Ishikawa (cell line): ENCODE data around the gene RGS2.

Experiments used
- CEBPB ChIP-seq: IDR thresholded peaks from 2 replicates; pipeline ENCODE4 v1.6.1; 2012
- CREB1 ChIP-seq: IDR thresholded peaks from 2 replicates; pipeline ENCODE4 v1.6.1; 2012; ENCODE audit warnings: low read depth
- EGR1 ChIP-seq: IDR thresholded peaks from 2 replicates; pipeline ENCODE4 v1.6.1; 2012
- EP300 ChIP-seq: IDR thresholded peaks from 2 replicates; pipeline ENCODE4 v1.6.1; 2012; ENCODE audit warnings: borderline replicate concordance
- FOXM1 ChIP-seq: IDR thresholded peaks from 2 replicates; pipeline ENCODE4 v1.6.1; 2012; ENCODE audit warnings: low read depth, borderline replicate concordance
- MAX ChIP-seq: IDR thresholded peaks from 2 replicates; pipeline ENCODE4 v1.6.1; 2012
- NFIC ChIP-seq: IDR thresholded peaks from 2 replicates; pipeline ENCODE4 v1.6.1; 2012
- RAD21 ChIP-seq: IDR thresholded peaks from 2 replicates; pipeline ENCODE4 v1.6.1; 2012; ENCODE audit warnings: low read depth
- REST ChIP-seq: IDR thresholded peaks from 2 replicates; pipeline ENCODE4 v1.6.1; 2012; ENCODE audit warnings: low read depth, mild to moderate bottlenecking
- TAF1 ChIP-seq: IDR thresholded peaks from 2 replicates; pipeline ENCODE4 v1.6.1; 2012; ENCODE audit warnings: low read depth, mild to moderate bottlenecking
- TCF12 ChIP-seq: IDR thresholded peaks from 2 replicates; pipeline ENCODE4 v1.6.1; 2012; ENCODE audit warnings: low read depth
- TEAD4 ChIP-seq: IDR thresholded peaks from 2 replicates; pipeline ENCODE4 v1.6.1; 2012
- USF1 ChIP-seq: IDR thresholded peaks from 2 replicates; pipeline ENCODE4 v1.6.1; 2012
- YY1 ChIP-seq: IDR thresholded peaks from 2 replicates; pipeline ENCODE4 v1.6.1; 2012; ENCODE audit warnings: low read depth
- ZBTB7A ChIP-seq: IDR thresholded peaks from 2 replicates; pipeline ENCODE4 v1.6.1; 2012; ENCODE audit warnings: low read depth

RGS2 gene

GRCh38 chr1:192794768-192795035 is 14.1 kb upstream of the RGS2 start:
- no peak for TF ChIP-seq EGR1

GRCh38 chr1:192795916-192796618 is 12.8 kb upstream of the RGS2 start:
- no peak for TF ChIP-seq NFIC
- TF ChIP-seq USF1: no peak
- TF ChIP-seq EP300: no peak
- TF ChIP-seq CEBPB: no peak
- no peak for TF ChIP-seq TEAD4
- no peak for TF ChIP-seq FOXM1
- no peak for TF ChIP-seq REST
- TF ChIP-seq YY1: no peak
- no peak for TF ChIP-seq RAD21
- no peak for TF ChIP-seq CREB1

GRCh38 chr1:192797143-192797542 is 11.7 kb upstream of the RGS2 start:
- TF ChIP-seq REST (no peak), FOXM1 (no peak), NFIC (no peak), YY1 (no peak), TCF12 (no peak), MAX (no peak), ZBTB7A (no peak), CEBPB (no peak), TAF1 (no peak), EGR1 (no peak), USF1 (no peak), CREB1 (no peak), TEAD4 (no peak), EP300 (no peak), RAD21 (no peak)

- no peak for TF ChIP-seq FOXM1
- TF ChIP-seq TCF12: no peak
- no peak for TF ChIP-seq NFIC
Measured at GRCh38 chr1:192797891-192798290, 10.9 kb upstream of the RGS2 start.

- no peak for TF ChIP-seq MAX
- no peak for TF ChIP-seq CREB1
- TF ChIP-seq USF1: no peak
- TF ChIP-seq FOXM1: no peak
- TF ChIP-seq ZBTB7A: no peak
- TF ChIP-seq NFIC: no peak
- no peak for TF ChIP-seq CEBPB
- TF ChIP-seq EGR1: no peak
- TF ChIP-seq EP300: no peak
- no peak for TF ChIP-seq YY1
- TF ChIP-seq TAF1: no peak
- no peak for TF ChIP-seq REST
- no peak for TF ChIP-seq TCF12
- no peak for TF ChIP-seq TEAD4
- TF ChIP-seq RAD21: no peak
Measured at GRCh38 chr1:192801451-192801850, 7.4 kb upstream of the RGS2 start.
